A549 treated with CpdA at 1 μM for 4 hours (cell line): Measurements from ENCODE around the gene ZNF135. TPM values are rescaled to one million over a fixed set of nuclear protein-coding genes. Genes with fewer than 3 reads are reported as not detected.

ENCODE experiments used
- total RNA-seq: library from RNA; stranded (reverse); fragments of 200-300 nt; extraction: Qiagen RNA extraction; gene quantifications from 5 replicates; pipeline ENCODE4 v1.2.3, GENCODE V29; 2022; ENCODE audit warnings: low read depth

ZNF135 gene
- 0.05 to 0.07 TPM in 2 of 5 replicates, not detected in the others for total RNA-seq

GRCh38 chr19:58059003-58059670 is at the start of gene ZNF135:
Gene ZNF135 (plus strand): TSS chr19:58059282. CDS start chr19:58060003, 721 bp downstream.

GRCh38 chr19:58033741-58034476 is 25.2 kb upstream of the ZNF135 start, which contains the start of gene ZSCAN1:
Gene ZSCAN1 (plus strand): TSS chr19:58034025. CDS start chr19:58037837, 3,812 bp downstream.

DNA sequence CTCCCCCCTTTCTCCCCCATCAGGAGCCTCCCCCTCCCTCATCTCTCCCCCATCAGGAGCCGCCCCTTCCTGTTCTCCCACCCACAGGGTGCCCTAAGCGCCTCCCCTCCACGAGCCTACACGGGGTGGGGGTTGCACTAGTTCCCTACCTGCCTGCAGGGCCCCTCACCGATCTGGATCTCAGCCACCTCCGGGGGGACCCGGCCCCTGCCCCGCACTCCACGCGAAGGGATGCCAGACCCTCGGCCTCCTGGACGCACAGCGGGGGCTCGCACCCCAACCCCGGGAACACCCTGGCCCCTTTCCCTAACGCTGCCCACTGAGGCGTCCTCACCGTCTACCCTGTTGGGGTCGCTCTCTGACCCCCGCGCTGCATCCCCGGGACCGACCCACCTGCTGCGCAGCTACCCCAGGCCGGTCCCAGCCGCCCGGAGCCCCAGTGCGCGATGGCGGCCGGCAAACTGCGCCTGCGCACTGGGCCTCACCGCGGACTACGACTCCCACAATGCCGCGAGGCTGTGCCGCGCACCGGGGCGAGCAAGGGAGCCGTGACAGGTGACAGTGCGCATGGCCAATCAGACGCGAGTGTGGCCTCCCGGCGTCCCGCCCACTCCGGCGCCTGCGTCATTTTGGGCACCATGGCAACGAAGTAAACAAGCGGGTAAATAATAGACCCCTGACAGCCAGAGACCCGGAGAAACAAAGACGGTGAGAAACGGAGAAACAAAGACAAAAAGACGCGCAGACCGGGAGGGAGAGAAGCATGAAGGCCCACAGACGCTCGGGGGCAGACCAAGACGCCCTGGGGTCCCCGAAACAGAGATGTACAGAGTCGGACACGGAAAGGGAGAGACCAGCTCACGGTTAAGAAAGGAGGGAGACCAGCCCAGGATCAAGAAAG is 38.9 kb downstream of the ZNF135 start, which contains the start of gene ZSCAN18:
TSS of gene ZSCAN18 (minus strand) at position 451 of the 901 bp plus-strand sequence. CDS start 7,964 bp downstream, outside the sequence.

Other genes starting within 250 kb of the ZNF135 start
- 4.5 to 6.2 TPM (median 4.9 TPM) in 5 replicates for gene ZNF552, start 244.4 kb upstream of the ZNF135 start, total RNA-seq
- gene ZNF587B, start 229.0 kb upstream of the ZNF135 start, total RNA-seq = 6.7 to 11.5 TPM (median 8.0 TPM) in 5 replicates
- 5.0 to 7.4 TPM (median 6.5 TPM) in 5 replicates for gene ZNF587, start 209.4 kb upstream of the ZNF135 start, total RNA-seq
- 1.7 to 3.7 TPM (median 2.5 TPM) in 5 replicates for gene ZNF814, start 170.2 kb upstream of the ZNF135 start, total RNA-seq
- 3.6 to 4.3 TPM (median 4.2 TPM) in 5 replicates for gene ZNF417, start 142.7 kb upstream of the ZNF135 start, total RNA-seq
- gene ZNF418, start 123.9 kb upstream of the ZNF135 start, total RNA-seq = 0.69 to 1.3 TPM (median 0.90 TPM) in 5 replicates
- gene ZNF256, start 111.6 kb upstream of the ZNF135 start, total RNA-seq = 0.93 to 1.4 TPM (median 1.2 TPM) in 5 replicates
- 0.08 TPM in 1 of 5 replicates, not detected in the others for gene C19orf18, start 84.7 kb upstream of the ZNF135 start, total RNA-seq
- 1.5 to 3.0 TPM (median 2.6 TPM) in 5 replicates for gene ZNF606, start 56.5 kb upstream of the ZNF135 start, total RNA-seq
- gene ZSCAN1, start 25.3 kb upstream of the ZNF135 start, total RNA-seq = not detected in 5 replicates
- 1.1 to 3.9 TPM (median 2.8 TPM) in 5 replicates for gene ZSCAN18, start 38.9 kb downstream of the ZNF135 start, total RNA-seq
- 2.6 to 3.4 TPM (median 3.1 TPM) in 5 replicates for gene ZNF329, start 91.5 kb downstream of the ZNF135 start, total RNA-seq
- gene ZNF274, start 123.8 kb downstream of the ZNF135 start, total RNA-seq = 12.9 to 16.3 TPM (median 14.3 TPM) in 5 replicates
- 15.3 to 20.5 TPM (median 18.0 TPM) in 5 replicates for gene ZNF544, start 169.6 kb downstream of the ZNF135 start, total RNA-seq
- gene ZNF8, start 219.7 kb downstream of the ZNF135 start, total RNA-seq = 1.1 to 1.6 TPM (median 1.1 TPM) in 5 replicates
- 94.6 to 118 TPM (median 98.3 TPM) in 5 replicates for gene ERVK3-1, start 246.1 kb downstream of the ZNF135 start, total RNA-seq